HepG2 (cell line): ENCODE results near the gene PPP4C. TPM values are rescaled to one million over a fixed set of nuclear protein-coding genes. Genes with fewer than 3 reads are reported as not detected.

Experiments used
- BCL3 ChIP-seq: sonication (generic); formaldehyde crosslinking; IDR thresholded peaks from 2 replicates; pipeline ENCODE4 v1.5.1; 2020; ENCODE audit warnings: mild to moderate bottlenecking, missing genetic modification reagents, moderate library complexity
- KLF16 ChIP-seq, 2 experiments: sonication (generic) in 1 of 2; formaldehyde crosslinking in 1 of 2; IDR thresholded peaks; 2 replicates each; pipeline versions ENCODE4 v1.6.1 to v1.8.0; 2016 to 2023; ENCODE audit warnings: missing genetic modification reagents in 2 of 2, missing compliant biosample characterization in 1 of 2
- KLF6 ChIP-seq: IDR thresholded peaks from 2 replicates; pipeline ENCODE4 v1.8.0; 2016; ENCODE audit warnings: missing biosample characterization, missing genetic modification reagents
- MED1 ChIP-seq: sonication (generic); formaldehyde crosslinking; IDR thresholded peaks from 2 replicates; pipeline ENCODE4 v1.4.0; 2020; ENCODE audit warnings: missing genetic modification reagents
- REPIN1 ChIP-seq: sonication (generic); formaldehyde crosslinking; IDR thresholded peaks from 2 replicates; pipeline ENCODE4 v1.8.0; 2022; ENCODE audit warnings: missing genetic modification reagents, low read depth, mild to moderate bottlenecking, borderline replicate concordance
- SP140L ChIP-seq: sonication (generic); formaldehyde crosslinking; IDR thresholded peaks from 2 replicates; pipeline ENCODE4 v1.4.0; 2020; ENCODE audit warnings: missing genetic modification reagents, borderline replicate concordance
- SP4 ChIP-seq: sonication (generic); formaldehyde crosslinking; IDR thresholded peaks from 2 replicates; pipeline ENCODE4 v1.8.1; 2023; ENCODE audit warnings: mild to moderate bottlenecking, missing genetic modification reagents
- STAG1 ChIP-seq: sonication (generic); formaldehyde crosslinking; IDR thresholded peaks from 2 replicates; pipeline ENCODE4 v1.4.0; 2020; ENCODE audit warnings: missing genetic modification reagents
- TERF1 ChIP-seq: sonication (generic); formaldehyde crosslinking; IDR thresholded peaks from 2 replicates; pipeline ENCODE4 v1.8.0; 2022; ENCODE audit warnings: mild to moderate bottlenecking, missing genetic modification reagents, moderate library complexity
- ZNF224 ChIP-seq: sonication (generic); formaldehyde crosslinking; IDR thresholded peaks from 2 replicates; pipeline ENCODE4 v1.5.0; 2020; ENCODE audit warnings: mild to moderate bottlenecking, missing genetic modification reagents
- ZNF512B ChIP-seq: sonication (generic); formaldehyde crosslinking; IDR thresholded peaks from 2 replicates; pipeline ENCODE4 v1.5.1; 2020; ENCODE audit warnings: missing genetic modification reagents, mild to moderate bottlenecking, borderline replicate concordance
- ZNF678 ChIP-seq: sonication (generic); formaldehyde crosslinking; IDR thresholded peaks from 2 replicates; pipeline ENCODE4 v1.4.0; 2020; ENCODE audit warnings: mild to moderate bottlenecking, missing genetic modification reagents
- polyA plus RNA-seq, 8 experiments: library from polyadenylated mRNA; depleted of rRNA in 3 of 8; stranded (reverse) in 7 of 8; unstranded in 1 of 8; fragments of >200 nt; fragmentation: Illumina TruSeq in 4 of 8; extraction: Trizol in 4 of 8; gene quantifications; 2 replicates each; pipeline versions ENCODE4 v1.2.1 to v1.2.3, GENCODE V29; 2011 to 2016; ENCODE audit warnings: low read depth in 4 of 8, missing spikeins in 1 of 8, mixed read lengths in 1 of 8; ENCODE audit not compliant: insufficient read depth in 1 of 8
- total RNA-seq, 5 experiments: library from RNA; depleted of rRNA; stranded (reverse); fragments of >200 nt; fragmentation: Illumina TruSeq; extraction: Trizol; gene quantifications; 2 replicates each; pipeline ENCODE4 v1.2.3, GENCODE V29; 2016; ENCODE audit warnings: low read depth in 1 of 5
- TF ChIP-seq, protein P1 (sequence below): sonication (generic); formaldehyde crosslinking; IDR thresholded peaks from 2 replicates; pipeline ENCODE4 v1.5.0; 2020; ENCODE audit warnings: mild to moderate bottlenecking, missing genetic modification reagents
- TF ChIP-seq, protein P2 (sequence below): sonication (generic); formaldehyde crosslinking; IDR thresholded peaks from 2 replicates; pipeline ENCODE4 v1.8.0; 2022; ENCODE audit warnings: mild to moderate bottlenecking, missing genetic modification reagents; ENCODE audit not compliant: insufficient replicate concordance

The PPP4C gene
- total and polyA plus RNA-seq, 2 of the 13 experiments (the other 11 are each of a cell fraction or from before 2014, with no cell fraction given), result 176 to 220 TPM

DNA sequence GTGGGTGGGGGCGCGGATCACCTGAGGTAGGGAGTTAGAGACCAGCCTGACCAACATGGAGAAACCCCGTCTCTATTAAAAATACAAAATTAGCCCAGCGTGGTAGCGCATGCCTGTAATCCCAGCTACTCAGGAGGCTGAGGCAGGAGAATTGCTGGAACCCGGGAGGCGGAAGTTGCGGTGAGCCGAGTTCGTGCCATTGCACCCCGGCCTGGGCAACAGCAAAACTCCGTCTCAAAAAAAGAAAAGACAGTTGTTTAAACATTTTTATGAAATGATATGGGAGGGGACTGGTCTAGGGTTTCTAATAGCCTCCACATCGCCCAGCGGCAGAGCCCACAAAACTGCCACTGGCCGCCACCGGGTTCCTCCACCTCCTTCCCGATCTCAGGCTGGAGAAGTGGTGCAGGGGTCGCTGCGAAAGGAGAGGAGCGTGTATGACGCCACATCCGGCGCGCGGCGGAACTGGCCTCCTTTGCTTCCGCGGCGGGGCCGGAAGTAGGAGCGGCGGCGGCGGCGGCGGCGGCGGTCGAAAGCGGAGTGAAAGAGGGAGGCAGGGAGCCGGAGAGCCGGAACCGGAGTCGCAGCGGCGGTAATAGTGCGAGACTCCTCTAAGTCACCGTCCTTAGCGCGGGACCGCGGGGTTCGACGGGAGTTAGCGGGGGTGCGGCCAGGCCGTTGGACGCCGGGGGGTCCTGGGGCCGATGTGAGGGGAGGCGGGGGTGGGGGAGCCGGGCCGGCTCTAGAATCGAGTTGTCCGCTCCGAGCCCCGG lies at the start of gene PPP4C (continued):
- TF ChIP-seq, protein P1, sequence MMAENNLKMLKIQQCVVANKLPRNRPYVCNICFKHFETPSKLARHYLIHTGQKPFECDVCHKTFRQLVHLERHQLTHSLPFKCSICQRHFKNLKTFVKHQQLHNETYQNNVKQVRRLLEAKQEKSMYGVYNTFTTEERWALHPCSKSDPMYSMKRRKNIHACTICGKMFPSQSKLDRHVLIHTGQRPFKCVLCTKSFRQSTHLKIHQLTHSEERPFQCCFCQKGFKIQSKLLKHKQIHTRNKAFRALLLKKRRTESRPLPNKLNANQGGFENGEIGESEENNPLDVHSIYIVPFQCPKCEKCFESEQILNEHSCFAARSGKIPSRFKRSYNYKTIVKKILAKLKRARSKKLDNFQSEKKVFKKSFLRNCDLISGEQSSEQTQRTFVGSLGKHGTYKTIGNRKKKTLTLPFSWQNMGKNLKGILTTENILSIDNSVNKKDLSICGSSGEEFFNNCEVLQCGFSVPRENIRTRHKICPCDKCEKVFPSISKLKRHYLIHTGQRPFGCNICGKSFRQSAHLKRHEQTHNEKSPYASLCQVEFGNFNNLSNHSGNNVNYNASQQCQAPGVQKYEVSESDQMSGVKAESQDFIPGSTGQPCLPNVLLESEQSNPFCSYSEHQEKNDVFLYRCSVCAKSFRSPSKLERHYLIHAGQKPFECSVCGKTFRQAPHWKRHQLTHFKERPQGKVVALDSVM (CRISPR knock-in tag), result peak; percentile 34; the same call in 1 of the 2 replicates
- peak in 1 of 2 experiments; percentile 55; a peak in 1 of 4 replicates for TF ChIP-seq KLF16 (CRISPR knock-in tag; IDR thresholded peaks at IDR 0.05)
- no peak for TF ChIP-seq ZNF512B (CRISPR knock-in tag)
- TF ChIP-seq STAG1 (CRISPR knock-in tag), result peak; percentile 7; the same call in 1 of the 2 replicates
- TF ChIP-seq, protein P2, sequence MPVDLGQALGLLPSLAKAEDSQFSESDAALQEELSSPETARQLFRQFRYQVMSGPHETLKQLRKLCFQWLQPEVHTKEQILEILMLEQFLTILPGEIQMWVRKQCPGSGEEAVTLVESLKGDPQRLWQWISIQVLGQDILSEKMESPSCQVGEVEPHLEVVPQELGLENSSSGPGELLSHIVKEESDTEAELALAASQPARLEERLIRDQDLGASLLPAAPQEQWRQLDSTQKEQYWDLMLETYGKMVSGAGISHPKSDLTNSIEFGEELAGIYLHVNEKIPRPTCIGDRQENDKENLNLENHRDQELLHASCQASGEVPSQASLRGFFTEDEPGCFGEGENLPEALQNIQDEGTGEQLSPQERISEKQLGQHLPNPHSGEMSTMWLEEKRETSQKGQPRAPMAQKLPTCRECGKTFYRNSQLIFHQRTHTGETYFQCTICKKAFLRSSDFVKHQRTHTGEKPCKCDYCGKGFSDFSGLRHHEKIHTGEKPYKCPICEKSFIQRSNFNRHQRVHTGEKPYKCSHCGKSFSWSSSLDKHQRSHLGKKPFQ (CRISPR knock-in tag), result peak; percentile 46
- peak; percentile 57; the same call in 1 of the 2 replicates for TF ChIP-seq KLF6 (CRISPR knock-in tag)
- no peak for TF ChIP-seq ZNF678 (CRISPR knock-in tag)
- TF ChIP-seq TERF1, result no peak
- TF ChIP-seq SP140L (CRISPR knock-in tag), result no peak
- TF ChIP-seq ZNF224, result no peak
- TF ChIP-seq REPIN1 (CRISPR knock-in tag), result peak; percentile 88
- peak; percentile 28; the same call in 1 of the 2 replicates for TF ChIP-seq SP4 (CRISPR knock-in tag)
- peak; percentile 52; the same call in 1 of the 2 replicates for TF ChIP-seq BCL3
- peak; percentile 63 for TF ChIP-seq MED1 (CRISPR knock-in tag)
